Suppressor macrophage treated with lipopolysaccharide for 1 hour (primary cell): ENCODE results near the gene TSPAN18.

Experiments
- DNase-seq, 3 donors: peaks; one replicate each; pipeline ENCODE4 v3.0.0-alpha.2; 2020 to 2022

The TSPAN18 gene

GRCh38 chr11:44969651-44970252 is 243.0 kb downstream of the TSPAN18 start:
- no peak for DNase-seq

- DNase-seq, result peak in 1 of 3 donors; percentile 38
Measured at GRCh38 chr11:44970293-44970692, 243.5 kb downstream of the TSPAN18 start.

- DNase-seq, result no peak
Measured at GRCh38 chr11:44971185-44971584, 244.4 kb downstream of the TSPAN18 start.

- DNase-seq, result no peak
Measured at GRCh38 chr11:44972746-44973435, 246.1 kb downstream of the TSPAN18 start.

GRCh38 chr11:44973632-44974401 is 247.1 kb downstream of the TSPAN18 start:
- no peak for DNase-seq

GRCh38 chr11:44974402-44975000 is 247.7 kb downstream of the TSPAN18 start:
- no peak for DNase-seq

GRCh38 chr11:44976576-44976975 is 249.8 kb downstream of the TSPAN18 start:
- DNase-seq, result no peak

GRCh38 chr11:44977493-44977984 is 250.8 kb downstream of the TSPAN18 start:
- peak in 1 of 3 donors; percentile 17 for DNase-seq

GRCh38 chr11:44978274-44978960 is 251.7 kb downstream of the TSPAN18 start:
- DNase-seq, result no peak

- peak in 1 of 3 donors; percentile 51 for DNase-seq
Measured at GRCh38 chr11:44978961-44979331, 252.2 kb downstream of the TSPAN18 start.

GRCh38 chr11:44979543-44980399 is 253.0 kb downstream of the TSPAN18 start:
- no peak for DNase-seq

GRCh38 chr11:44980533-44981427 is 254.0 kb downstream of the TSPAN18 start:
- DNase-seq, result no peak
